ENCODE data around the gene KLF9. TPM values are rescaled to one million over a fixed set of nuclear protein-coding genes. Genes with fewer than 3 reads are reported as not detected.

Gene KLF9
- total and polyA plus RNA-seq, 2 donors (not counting 3 experiments of a cell fraction or from before 2014, with no cell fraction given) = 7.3 to 17.2 TPM

DNA sequence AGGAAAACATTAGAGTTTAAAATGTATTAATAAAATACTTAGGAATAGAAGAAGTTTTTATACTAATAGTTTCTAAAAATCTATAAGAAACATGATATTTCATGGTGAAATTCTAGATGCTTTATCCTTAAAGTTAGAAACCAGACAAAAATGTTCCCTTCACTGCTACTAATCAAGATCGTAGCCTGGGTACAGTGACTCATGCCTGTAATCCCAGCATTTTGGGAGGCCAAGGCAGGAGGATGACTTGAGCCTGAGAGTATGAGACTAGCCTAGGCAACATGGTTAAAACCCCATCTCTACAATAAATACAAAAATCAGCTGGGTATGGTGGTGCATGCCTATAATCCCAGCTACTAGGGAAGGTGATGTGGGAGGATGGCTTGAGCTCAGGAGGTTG, 30.4 kb upstream of the KLF9 start:
- dilution Hi-C loops (cut with MboI; ENCODE audit: extremely low pct_ligation_motif_present, low sequenced_read_pairs) = no loop called here
- ChIA-PET CTCF (no interaction called here), POLR2A (no interaction called here)
- no peak overlapping the region for H3K4me2 ChIP-seq (ENCODE audit: insufficient read depth, low read length)
- H3K79me2 ChIP-seq (ENCODE audit: control insufficient read depth, insufficient read depth, low read length) = no peaks in the 10 kb centered on the region
- no peaks in the 10 kb centered on the region for H4K20me1 ChIP-seq (replicated peaks; ENCODE audit: control insufficient read depth, extremely low read depth, insufficient read depth, low read length)
- H3K9me1 ChIP-seq (replicated peaks; ENCODE audit: control insufficient read depth, extremely low read depth, insufficient read depth, low read length) = no peaks in the 10 kb centered on the region
- H3K27me3 ChIP-seq (ENCODE audit: control insufficient read depth in 2 of 2, insufficient read depth in 2 of 2, low read length in 2 of 2) = no peaks in the 10 kb centered on the region
- TF ChIP-seq POLR2AphosphoS5 (IDR thresholded peaks at IDR 0.05; ENCODE audit: insufficient read depth, low read depth, low read length) (no peak), POLR2A (IDR thresholded peaks at IDR 0.05; ENCODE audit: low read depth, low read length) (no peak), MYC (IDR thresholded peaks at IDR 0.05; ENCODE audit: low read depth, low read length) (no peak), FOS (IDR thresholded peaks at IDR 0.05; ENCODE audit: borderline replicate concordance, insufficient read depth, low read length) (no peak), JUN (IDR thresholded peaks at IDR 0.05; ENCODE audit: borderline replicate concordance, insufficient read depth, insufficient read length, low read depth) (no peak), EZH2 (IDR thresholded peaks at IDR 0.05; ENCODE audit: borderline replicate concordance, low read depth, low read length, severe bottlenecking) (no peak), GATA2 (IDR thresholded peaks at IDR 0.05; ENCODE audit: insufficient read depth, insufficient read length, low read depth, low read length) (no peak)
- TF ChIP-seq, protein P1, sequence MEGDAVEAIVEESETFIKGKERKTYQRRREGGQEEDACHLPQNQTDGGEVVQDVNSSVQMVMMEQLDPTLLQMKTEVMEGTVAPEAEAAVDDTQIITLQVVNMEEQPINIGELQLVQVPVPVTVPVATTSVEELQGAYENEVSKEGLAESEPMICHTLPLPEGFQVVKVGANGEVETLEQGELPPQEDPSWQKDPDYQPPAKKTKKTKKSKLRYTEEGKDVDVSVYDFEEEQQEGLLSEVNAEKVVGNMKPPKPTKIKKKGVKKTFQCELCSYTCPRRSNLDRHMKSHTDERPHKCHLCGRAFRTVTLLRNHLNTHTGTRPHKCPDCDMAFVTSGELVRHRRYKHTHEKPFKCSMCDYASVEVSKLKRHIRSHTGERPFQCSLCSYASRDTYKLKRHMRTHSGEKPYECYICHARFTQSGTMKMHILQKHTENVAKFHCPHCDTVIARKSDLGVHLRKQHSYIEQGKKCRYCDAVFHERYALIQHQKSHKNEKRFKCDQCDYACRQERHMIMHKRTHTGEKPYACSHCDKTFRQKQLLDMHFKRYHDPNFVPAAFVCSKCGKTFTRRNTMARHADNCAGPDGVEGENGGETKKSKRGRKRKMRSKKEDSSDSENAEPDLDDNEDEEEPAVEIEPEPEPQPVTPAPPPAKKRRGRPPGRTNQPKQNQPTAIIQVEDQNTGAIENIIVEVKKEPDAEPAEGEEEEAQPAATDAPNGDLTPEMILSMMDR (IDR thresholded peaks at IDR 0.05; ENCODE audit: extremely low read depth in 1 of 2, insufficient read depth in 1 of 2, low read depth in 1 of 2, low read length in 2 of 2) = no peak
- TF ChIP-seq, protein P2, sequence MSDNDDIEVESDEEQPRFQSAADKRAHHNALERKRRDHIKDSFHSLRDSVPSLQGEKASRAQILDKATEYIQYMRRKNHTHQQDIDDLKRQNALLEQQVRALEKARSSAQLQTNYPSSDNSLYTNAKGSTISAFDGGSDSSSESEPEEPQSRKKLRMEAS (IDR thresholded peaks at IDR 0.05; ENCODE audit: insufficient read depth, insufficient read length) = no peak
- intact Hi-C loops (cut with micrococcal nuclease) = no loop called here
- no peak overlapping the region for H2AFZ ChIP-seq (ENCODE audit: low read depth, low read length)
- BruUV-seq (replicated peaks) = no TSS peak
- no peak overlapping the region for H3K9ac ChIP-seq (replicated peaks; ENCODE audit: extremely low read depth, insufficient read depth, low read length)
- H3K36me3 ChIP-seq (ENCODE audit: control insufficient read depth in 2 of 2, extremely low read depth in 1 of 2, insufficient read depth in 2 of 2, low read length in 2 of 2) = no peaks in the 10 kb centered on the region
- FAIRE-seq (no peak), DNase-seq (ENCODE audit: low read depth, low spot score) (no peak)
- peaks cover 4% of the 10 kb centered on the region for H3K4me1 ChIP-seq (ENCODE audit: control insufficient read depth, extremely low read depth, insufficient read depth, low read length)
- no peaks in the 10 kb centered on the region for H3K9me3 ChIP-seq (replicated peaks; ENCODE audit: control insufficient read depth, insufficient read depth, low read length)
- no peak overlapping the region for H3K27ac ChIP-seq (ENCODE audit: insufficient read depth, low read depth, low read length)
- H3K4me3 ChIP-seq (replicated peaks in 1 of 3; ENCODE audit: insufficient read depth in 1 of 3, low read depth in 1 of 3, low read length in 3 of 3) = no peak overlapping the region
